ENCODE data around the gene MCF2L.

DNA sequence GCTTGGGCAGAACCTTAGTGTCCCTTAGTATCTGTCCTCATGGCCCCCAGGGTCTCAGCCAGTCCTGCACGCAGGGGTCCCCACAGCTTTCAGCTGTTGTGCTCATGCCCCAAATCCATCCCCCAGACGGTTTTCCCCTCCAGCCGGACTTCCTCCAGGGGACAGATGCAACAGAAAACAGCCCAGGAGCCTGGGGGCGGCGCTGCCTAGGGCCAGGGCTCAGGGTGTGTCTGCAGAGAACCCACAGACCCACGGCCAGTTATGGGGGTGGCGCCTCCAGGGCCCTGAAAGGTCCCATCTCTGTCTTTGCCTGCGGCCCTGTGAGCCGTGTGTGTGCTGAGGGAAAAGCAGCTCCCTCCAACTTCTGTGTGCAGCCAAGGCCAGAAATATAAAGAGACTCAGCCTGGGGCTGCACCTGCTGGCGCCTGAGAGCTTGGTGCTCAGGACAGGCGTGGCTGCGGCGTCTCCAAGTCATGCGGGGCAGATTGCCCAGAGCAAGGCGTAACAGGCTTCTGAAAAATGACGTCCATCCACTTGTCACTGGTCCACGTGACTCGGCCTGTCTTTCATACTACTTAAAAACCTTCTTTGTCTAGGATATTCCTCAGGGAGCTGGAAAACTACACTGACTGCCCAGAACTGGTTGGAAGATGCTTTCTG, 114.5 kb downstream of the MCF2L start:
- TF ChIP-seq SIN3A (IDR thresholded peaks at IDR 0.05; ENCODE audit: borderline replicate concordance, insufficient read depth, low read length) (no peak), TAF1 (IDR thresholded peaks at IDR 0.05; ENCODE audit: borderline replicate concordance, insufficient read depth, low read length) (no peak), POLR2AphosphoS5 (IDR thresholded peaks at IDR 0.05; ENCODE audit: low read depth, low read length) (no peak)
- TF ChIP-seq, protein P1, sequence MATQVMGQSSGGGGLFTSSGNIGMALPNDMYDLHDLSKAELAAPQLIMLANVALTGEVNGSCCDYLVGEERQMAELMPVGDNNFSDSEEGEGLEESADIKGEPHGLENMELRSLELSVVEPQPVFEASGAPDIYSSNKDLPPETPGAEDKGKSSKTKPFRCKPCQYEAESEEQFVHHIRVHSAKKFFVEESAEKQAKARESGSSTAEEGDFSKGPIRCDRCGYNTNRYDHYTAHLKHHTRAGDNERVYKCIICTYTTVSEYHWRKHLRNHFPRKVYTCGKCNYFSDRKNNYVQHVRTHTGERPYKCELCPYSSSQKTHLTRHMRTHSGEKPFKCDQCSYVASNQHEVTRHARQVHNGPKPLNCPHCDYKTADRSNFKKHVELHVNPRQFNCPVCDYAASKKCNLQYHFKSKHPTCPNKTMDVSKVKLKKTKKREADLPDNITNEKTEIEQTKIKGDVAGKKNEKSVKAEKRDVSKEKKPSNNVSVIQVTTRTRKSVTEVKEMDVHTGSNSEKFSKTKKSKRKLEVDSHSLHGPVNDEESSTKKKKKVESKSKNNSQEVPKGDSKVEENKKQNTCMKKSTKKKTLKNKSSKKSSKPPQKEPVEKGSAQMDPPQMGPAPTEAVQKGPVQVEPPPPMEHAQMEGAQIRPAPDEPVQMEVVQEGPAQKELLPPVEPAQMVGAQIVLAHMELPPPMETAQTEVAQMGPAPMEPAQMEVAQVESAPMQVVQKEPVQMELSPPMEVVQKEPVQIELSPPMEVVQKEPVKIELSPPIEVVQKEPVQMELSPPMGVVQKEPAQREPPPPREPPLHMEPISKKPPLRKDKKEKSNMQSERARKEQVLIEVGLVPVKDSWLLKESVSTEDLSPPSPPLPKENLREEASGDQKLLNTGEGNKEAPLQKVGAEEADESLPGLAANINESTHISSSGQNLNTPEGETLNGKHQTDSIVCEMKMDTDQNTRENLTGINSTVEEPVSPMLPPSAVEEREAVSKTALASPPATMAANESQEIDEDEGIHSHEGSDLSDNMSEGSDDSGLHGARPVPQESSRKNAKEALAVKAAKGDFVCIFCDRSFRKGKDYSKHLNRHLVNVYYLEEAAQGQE (IDR thresholded peaks at IDR 0.05; ENCODE audit: insufficient read depth in 1 of 2, low read depth in 2 of 2, low read length in 2 of 2) = no peak
